Astrocyte (in vitro differentiated cells and primary cell): ENCODE results near the gene CYBC1. TPM values are rescaled to one million over a fixed set of nuclear protein-coding genes. Genes with fewer than 3 reads are reported as not detected.

Experiments
- DNase-seq: peaks from one replicate; pipeline ENCODE4 v3.0.0-alpha.2; 2010; ENCODE audit warnings: low read depth
- FAIRE-seq: peaks from 2 replicates; lab custom pipeline; 2011; peaks lifted over from hg19 to GRCh38; lab: Jason Lieb, UNC
- H2AFZ ChIP-seq: 2 replicates; pipeline ENCODE4 v1.6.0; 2012; ENCODE audit warnings: low read depth, low read length, inconsistent platforms
- H3K27ac ChIP-seq: 2 replicates; pipeline ENCODE4 v1.5.1; 2011; ENCODE audit warnings: low read depth, low read length, inconsistent platforms
- H3K27me3 ChIP-seq: 2 replicates; pipeline ENCODE4 v1.6.0; 2011; ENCODE audit warnings: low read length, inconsistent platforms; ENCODE audit not compliant: insufficient read depth
- H3K36me3 ChIP-seq: 2 replicates; pipeline ENCODE4 v1.5.1; 2011; ENCODE audit warnings: low read length, inconsistent platforms; ENCODE audit not compliant: insufficient read depth
- H3K4me1 ChIP-seq: 2 replicates; pipeline ENCODE4 v1.5.1; 2011; ENCODE audit warnings: low read length, inconsistent platforms; ENCODE audit not compliant: insufficient read depth
- H3K4me2 ChIP-seq: 2 replicates; pipeline ENCODE4 v1.6.0; 2012; ENCODE audit warnings: low read length, inconsistent platforms
- H3K4me3 ChIP-seq: 2 replicates; pipeline ENCODE4 v1.5.1; 2011; ENCODE audit warnings: low read depth, mild to moderate bottlenecking, low read length, inconsistent platforms; ENCODE audit not compliant: insufficient read depth
- H3K79me2 ChIP-seq: 2 replicates; pipeline ENCODE4 v1.6.0; 2012; ENCODE audit warnings: mild to moderate bottlenecking, low read length, inconsistent platforms; ENCODE audit not compliant: insufficient read depth
- H3K9ac ChIP-seq: 2 replicates; pipeline ENCODE4 v1.6.0; 2012; ENCODE audit warnings: mild to moderate bottlenecking, low read length, inconsistent platforms
- H3K9me3 ChIP-seq: 2 replicates; pipeline ENCODE4 v1.5.1; 2012; ENCODE audit warnings: low read depth, mild to moderate bottlenecking, low read length, inconsistent platforms; ENCODE audit not compliant: insufficient read depth
- H4K20me1 ChIP-seq: 2 replicates; pipeline ENCODE4 v1.6.0; 2012; ENCODE audit warnings: low read length, inconsistent platforms; ENCODE audit not compliant: insufficient read depth
- H3K27ac Mint-ChIP-seq: one replicate; pipeline ENCODE4 v1.8.0; 2021; ENCODE audit warnings: mild to moderate bottlenecking, mixed read lengths; ENCODE audit not compliant: unreplicated experiment
- H3K27me3 Mint-ChIP-seq: one replicate; pipeline ENCODE4 v1.8.0; 2021; ENCODE audit warnings: low read depth, mixed read lengths; ENCODE audit not compliant: unreplicated experiment
- H3K36me3 Mint-ChIP-seq: one replicate; pipeline ENCODE4 v1.8.0; 2021; ENCODE audit warnings: low read depth, mixed read lengths; ENCODE audit not compliant: unreplicated experiment
- H3K4me1 Mint-ChIP-seq: one replicate; pipeline ENCODE4 v1.8.0; 2021; ENCODE audit warnings: low read depth, mixed read lengths; ENCODE audit not compliant: unreplicated experiment
- H3K4me3 Mint-ChIP-seq: one replicate; pipeline ENCODE4 v1.8.0; 2021; ENCODE audit warnings: mild to moderate bottlenecking, moderate library complexity, mixed read lengths; ENCODE audit not compliant: unreplicated experiment
- H3K9me3 Mint-ChIP-seq: one replicate; pipeline ENCODE4 v1.8.0; 2021; ENCODE audit warnings: mild to moderate bottlenecking, mixed read lengths; ENCODE audit not compliant: unreplicated experiment
- EZH2 ChIP-seq: IDR thresholded peaks from 2 replicates; pipeline ENCODE4 v1.6.1; 2012; ENCODE audit warnings: mild to moderate bottlenecking, low read length, inconsistent platforms; ENCODE audit not compliant: insufficient read depth
- total RNA-seq: library from RNA; stranded (reverse); gene quantifications from 2 replicates; pipeline ENCODE4 v1.2.1, GENCODE V29; 2021
- TF ChIP-seq, protein P1 (sequence below): IDR thresholded peaks from 2 replicates; pipeline ENCODE4 v1.5.1; 2011; ENCODE audit warnings: low read depth, mild to moderate bottlenecking, inconsistent platforms, low read length, moderate library complexity; ENCODE audit not compliant: insufficient read depth

CYBC1 gene
- total RNA-seq, 1 donor from 2014 or later: 67.3 TPM

GRCh38 chr17:82399041-82399441 is 51.5 kb downstream of the CYBC1 start:
- Histone ChIP-seq H3K9me3 (no peaks in the 10 kb centered on the region), H3K27me3 (no peaks in the 10 kb centered on the region), H3K36me3 (peaks cover 3% of the 10 kb centered on the region), H3K79me2 (no peaks in the 10 kb centered on the region), H3K4me1 (peaks cover 6% of the 10 kb centered on the region), H3K4me3 (no peak overlapping the region), H3K27ac (no peak overlapping the region), H2AFZ (no peak overlapping the region), H3K9ac (no peak overlapping the region), H4K20me1 (peaks cover 5% of the 10 kb centered on the region), H3K4me2 (no peak overlapping the region)
- H3K27me3 Mint-ChIP-seq: no peaks in the 10 kb centered on the region
- DNase-seq: peak; percentile 25
- TF ChIP-seq, protein P1, sequence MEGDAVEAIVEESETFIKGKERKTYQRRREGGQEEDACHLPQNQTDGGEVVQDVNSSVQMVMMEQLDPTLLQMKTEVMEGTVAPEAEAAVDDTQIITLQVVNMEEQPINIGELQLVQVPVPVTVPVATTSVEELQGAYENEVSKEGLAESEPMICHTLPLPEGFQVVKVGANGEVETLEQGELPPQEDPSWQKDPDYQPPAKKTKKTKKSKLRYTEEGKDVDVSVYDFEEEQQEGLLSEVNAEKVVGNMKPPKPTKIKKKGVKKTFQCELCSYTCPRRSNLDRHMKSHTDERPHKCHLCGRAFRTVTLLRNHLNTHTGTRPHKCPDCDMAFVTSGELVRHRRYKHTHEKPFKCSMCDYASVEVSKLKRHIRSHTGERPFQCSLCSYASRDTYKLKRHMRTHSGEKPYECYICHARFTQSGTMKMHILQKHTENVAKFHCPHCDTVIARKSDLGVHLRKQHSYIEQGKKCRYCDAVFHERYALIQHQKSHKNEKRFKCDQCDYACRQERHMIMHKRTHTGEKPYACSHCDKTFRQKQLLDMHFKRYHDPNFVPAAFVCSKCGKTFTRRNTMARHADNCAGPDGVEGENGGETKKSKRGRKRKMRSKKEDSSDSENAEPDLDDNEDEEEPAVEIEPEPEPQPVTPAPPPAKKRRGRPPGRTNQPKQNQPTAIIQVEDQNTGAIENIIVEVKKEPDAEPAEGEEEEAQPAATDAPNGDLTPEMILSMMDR: no peak
- TF ChIP-seq EZH2: no peak
- no peaks in the 10 kb centered on the region for H3K9me3 Mint-ChIP-seq
- peaks cover 5% of the 10 kb centered on the region for H3K4me1 Mint-ChIP-seq
- H3K36me3 Mint-ChIP-seq: peaks cover 3% of the 10 kb centered on the region
- no peak for FAIRE-seq
- H3K27ac Mint-ChIP-seq: no peak overlapping the region
- no peak overlapping the region for H3K4me3 Mint-ChIP-seq

DNA sequence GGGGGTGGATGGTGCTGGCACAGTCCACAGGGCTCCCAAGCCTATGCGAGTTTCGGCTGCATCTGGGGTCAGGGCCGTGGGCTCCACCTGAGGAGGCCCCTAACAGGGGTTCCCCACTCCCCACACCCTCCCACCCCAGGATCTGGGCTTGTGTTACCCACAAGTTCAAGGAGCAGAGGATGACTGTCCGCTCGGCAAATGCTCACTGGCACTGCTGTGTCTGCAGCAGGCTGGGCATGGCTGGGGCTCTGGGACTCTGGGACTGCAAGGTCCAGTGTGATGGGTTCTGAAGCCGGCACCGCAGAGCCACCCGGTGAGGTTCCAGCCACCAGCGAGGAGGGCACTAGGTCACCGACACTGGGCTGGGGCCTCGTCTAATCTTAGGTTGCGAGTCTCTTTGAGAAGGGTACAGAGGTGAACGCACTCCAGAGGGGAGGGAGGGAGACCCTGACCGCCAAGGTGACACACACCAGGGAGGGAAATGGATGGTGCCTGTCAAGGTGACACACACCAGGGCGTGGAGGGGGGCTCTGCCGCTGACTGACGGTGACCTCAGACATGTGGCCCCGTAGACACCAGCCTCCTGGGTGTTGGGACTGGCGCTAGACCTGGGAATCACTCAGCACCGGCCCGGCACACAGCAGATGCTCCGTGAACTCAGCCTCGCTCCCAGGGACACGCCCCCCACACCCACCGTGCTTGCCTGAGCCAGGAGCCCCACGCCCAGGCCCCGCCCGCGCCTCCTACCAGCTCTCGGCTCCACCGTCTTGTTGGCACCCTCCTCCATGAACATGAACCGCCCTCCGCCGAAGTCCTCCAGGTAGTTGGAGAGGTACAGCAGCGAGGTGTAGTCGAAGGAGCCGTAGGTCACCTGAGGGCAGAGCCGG is 52.9 kb downstream of the CYBC1 start:
- Histone ChIP-seq H3K36me3 (peaks cover 3% of the 10 kb centered on the region), H3K9me3 (no peaks in the 10 kb centered on the region), H3K4me3 (no peak overlapping the region), H3K4me1 (peaks cover 6% of the 10 kb centered on the region), H3K27me3 (no peaks in the 10 kb centered on the region), H3K27ac (no peak overlapping the region), H3K4me2 (no peak overlapping the region), H3K79me2 (no peaks in the 10 kb centered on the region), H4K20me1 (peaks cover 5% of the 10 kb centered on the region), H3K9ac (no peak overlapping the region), H2AFZ (no peak overlapping the region)
- Mint-ChIP-seq H3K4me1 (peaks cover 3% of the 10 kb centered on the region), H3K9me3 (no peaks in the 10 kb centered on the region), H3K36me3 (peaks cover 6% of the 10 kb centered on the region), H3K27me3 (no peaks in the 10 kb centered on the region), H3K4me3 (no peak overlapping the region), H3K27ac (no peak overlapping the region)
- FAIRE-seq (no peak), DNase-seq (no peak)
- TF ChIP-seq, protein P1: no peak
- TF ChIP-seq EZH2: no peak
